Activated naive CD8-positive, alpha-beta T cell treated with anti-CD3 and anti-CD28 coated beads for 36 hours (primary cell): ENCODE data around the gene ATP7B. TPM values are rescaled to one million over a fixed set of nuclear protein-coding genes. Genes with fewer than 3 reads are reported as not detected.

ENCODE experiments used
- DNase-seq: peaks from one replicate; pipeline ENCODE4 v3.0.0; 2021
- H3K27ac Mint-ChIP-seq: one replicate; pipeline ENCODE4 v1.8.0; 2022; ENCODE audit warnings: mild to moderate bottlenecking, moderate library complexity, mixed read lengths
- H3K27me3 Mint-ChIP-seq: one replicate; pipeline ENCODE4 v1.8.0; 2022; ENCODE audit warnings: mild to moderate bottlenecking, mixed read lengths
- H3K36me3 Mint-ChIP-seq: one replicate; pipeline ENCODE4 v1.8.0; 2021; ENCODE audit warnings: mild to moderate bottlenecking, mixed read lengths
- H3K4me1 Mint-ChIP-seq: one replicate; pipeline ENCODE4 v1.8.0; 2021; ENCODE audit warnings: mixed read lengths
- H3K4me3 Mint-ChIP-seq: one replicate; pipeline ENCODE4 v1.8.0; 2022; ENCODE audit warnings: mild to moderate bottlenecking, moderate library complexity, mixed read lengths
- H3K9me3 Mint-ChIP-seq: one replicate; pipeline ENCODE4 v1.8.0; 2022; ENCODE audit warnings: mixed read lengths
- total RNA-seq, 2 experiments: library from RNA; stranded (reverse); gene quantifications; one replicate each; pipeline ENCODE4 v1.2.3, GENCODE V29; 2021

The ATP7B gene
- total RNA-seq, 2 experiments from 2014 or later: 0.66 to 0.80 TPM

GRCh38 chr13:51955281-51955771 lies 55.9 kb downstream of the ATP7B start:
- Mint-ChIP-seq H3K27me3 (no peaks in the 10 kb centered on the region), H3K9me3 (peaks cover 7% of the 10 kb centered on the region), H3K4me1 (peaks cover 13% of the 10 kb centered on the region), H3K27ac (no peak overlapping the region), H3K4me3 (no peak overlapping the region), H3K36me3 (peaks cover 2% of the 10 kb centered on the region)
- DNase-seq: no peak

- Mint-ChIP-seq H3K27ac (no peak overlapping the region), H3K4me1 (peaks cover 7% of the 10 kb centered on the region), H3K27me3 (no peaks in the 10 kb centered on the region), H3K9me3 (peaks cover 7% of the 10 kb centered on the region), H3K36me3 (peaks cover 2% of the 10 kb centered on the region), H3K4me3 (no peak overlapping the region)
- DNase-seq: no peak
Measured at GRCh38 chr13:51953347-51954195, 57.7 kb downstream of the ATP7B start.

GRCh38 chr13:51950722-51951121 lies 60.5 kb downstream of the ATP7B start:
- no peak overlapping the region for H3K4me3 Mint-ChIP-seq
- H3K27ac Mint-ChIP-seq: no peak overlapping the region
- peaks cover 2% of the 10 kb centered on the region for H3K36me3 Mint-ChIP-seq
- peaks cover 7% of the 10 kb centered on the region for H3K4me1 Mint-ChIP-seq
- no peaks in the 10 kb centered on the region for H3K27me3 Mint-ChIP-seq
- peaks cover 7% of the 10 kb centered on the region for H3K9me3 Mint-ChIP-seq
- no peak for DNase-seq

- H3K27ac Mint-ChIP-seq: no peak overlapping the region
- peaks cover 4% of the 10 kb centered on the region for H3K27me3 Mint-ChIP-seq
- peaks cover 37% of the 10 kb centered on the region for H3K4me1 Mint-ChIP-seq
- DNase-seq: no peak
- no peak overlapping the region for H3K4me3 Mint-ChIP-seq
- H3K9me3 Mint-ChIP-seq: peaks cover 7% of the 10 kb centered on the region
- peaks cover 2% of the 10 kb centered on the region for H3K36me3 Mint-ChIP-seq
Measured at GRCh38 chr13:51946163-51946669, 65.0 kb downstream of the ATP7B start.

GRCh38 chr13:51945149-51945548 lies 66.1 kb downstream of the ATP7B start:
- H3K27ac Mint-ChIP-seq: no peak overlapping the region
- no peak for DNase-seq

GRCh38 chr13:51944428-51944827 lies 66.8 kb downstream of the ATP7B start:
- no peak for DNase-seq
- H3K27ac Mint-ChIP-seq: no peak overlapping the region
- H3K4me1 Mint-ChIP-seq: peaks cover 30% of the 10 kb centered on the region
- no peaks in the 10 kb centered on the region for H3K36me3 Mint-ChIP-seq
- no peak overlapping the region for H3K4me3 Mint-ChIP-seq
- no peaks in the 10 kb centered on the region for H3K9me3 Mint-ChIP-seq
- peaks cover 4% of the 10 kb centered on the region for H3K27me3 Mint-ChIP-seq

More at GRCh38 chr13:51945149-51945548, 66.1 kb downstream of the ATP7B start:
- no peaks in the 10 kb centered on the region for H3K9me3 Mint-ChIP-seq
- H3K4me1 Mint-ChIP-seq: peaks cover 30% of the 10 kb centered on the region
- H3K4me3 Mint-ChIP-seq: no peak overlapping the region
- H3K36me3 Mint-ChIP-seq: no peaks in the 10 kb centered on the region
- H3K27me3 Mint-ChIP-seq: peaks cover 4% of the 10 kb centered on the region

- Mint-ChIP-seq H3K36me3 (no peaks in the 10 kb centered on the region), H3K9me3 (no peaks in the 10 kb centered on the region), H3K4me1 (peaks cover 30% of the 10 kb centered on the region), H3K27me3 (peaks cover 4% of the 10 kb centered on the region), H3K4me3 (no peak overlapping the region), H3K27ac (no peak overlapping the region)
- no peak for DNase-seq
Measured at GRCh38 chr13:51943721-51944120, 67.5 kb downstream of the ATP7B start.

GRCh38 chr13:51942189-51942588 lies 69.1 kb downstream of the ATP7B start:
- H3K36me3 Mint-ChIP-seq: no peaks in the 10 kb centered on the region
- no peak overlapping the region for H3K4me3 Mint-ChIP-seq
- H3K27ac Mint-ChIP-seq: no peak overlapping the region
- H3K9me3 Mint-ChIP-seq: no peaks in the 10 kb centered on the region
- peaks cover 30% of the 10 kb centered on the region for H3K4me1 Mint-ChIP-seq
- no peak for DNase-seq
- H3K27me3 Mint-ChIP-seq: peaks cover 4% of the 10 kb centered on the region

GRCh38 chr13:51938454-51938853 lies 72.8 kb downstream of the ATP7B start:
- Mint-ChIP-seq H3K4me1 (peaks cover 20% of the 10 kb centered on the region), H3K9me3 (no peaks in the 10 kb centered on the region), H3K36me3 (no peaks in the 10 kb centered on the region), H3K27me3 (no peaks in the 10 kb centered on the region), H3K4me3 (no peak overlapping the region), H3K27ac (no peak overlapping the region)
- DNase-seq: no peak

- H3K27me3 Mint-ChIP-seq: no peaks in the 10 kb centered on the region
- peaks cover 12% of the 10 kb centered on the region for H3K4me1 Mint-ChIP-seq
- DNase-seq: no peak
- H3K4me3 Mint-ChIP-seq: no peak overlapping the region
- no peaks in the 10 kb centered on the region for H3K36me3 Mint-ChIP-seq
- H3K27ac Mint-ChIP-seq: no peak overlapping the region
- no peaks in the 10 kb centered on the region for H3K9me3 Mint-ChIP-seq
Measured at GRCh38 chr13:51937320-51938290, 73.6 kb downstream of the ATP7B start.

GRCh38 chr13:51935326-51936171 lies 75.7 kb downstream of the ATP7B start:
- no peak for DNase-seq
- Mint-ChIP-seq H3K27ac (no peak overlapping the region), H3K27me3 (no peaks in the 10 kb centered on the region), H3K36me3 (no peaks in the 10 kb centered on the region), H3K4me3 (no peak overlapping the region), H3K9me3 (no peaks in the 10 kb centered on the region), H3K4me1 (peaks cover 1% of the 10 kb centered on the region)

- H3K27ac Mint-ChIP-seq: no peak overlapping the region
- no peak overlapping the region for H3K4me3 Mint-ChIP-seq
- H3K27me3 Mint-ChIP-seq: no peaks in the 10 kb centered on the region
- H3K4me1 Mint-ChIP-seq: peaks cover 1% of the 10 kb centered on the region
- no peak for DNase-seq
- no peaks in the 10 kb centered on the region for H3K9me3 Mint-ChIP-seq
- H3K36me3 Mint-ChIP-seq: no peaks in the 10 kb centered on the region
Measured at GRCh38 chr13:51934461-51935087, 76.7 kb downstream of the ATP7B start.

- DNase-seq: no peak
- Mint-ChIP-seq H3K4me3 (no peak overlapping the region), H3K27me3 (no peaks in the 10 kb centered on the region), H3K27ac (no peak overlapping the region), H3K36me3 (no peaks in the 10 kb centered on the region), H3K9me3 (no peaks in the 10 kb centered on the region), H3K4me1 (peaks cover 1% of the 10 kb centered on the region)
Measured at GRCh38 chr13:51933466-51934058, 77.7 kb downstream of the ATP7B start.
